ENCODE data around the gene RETSAT.

RETSAT gene

DNA sequence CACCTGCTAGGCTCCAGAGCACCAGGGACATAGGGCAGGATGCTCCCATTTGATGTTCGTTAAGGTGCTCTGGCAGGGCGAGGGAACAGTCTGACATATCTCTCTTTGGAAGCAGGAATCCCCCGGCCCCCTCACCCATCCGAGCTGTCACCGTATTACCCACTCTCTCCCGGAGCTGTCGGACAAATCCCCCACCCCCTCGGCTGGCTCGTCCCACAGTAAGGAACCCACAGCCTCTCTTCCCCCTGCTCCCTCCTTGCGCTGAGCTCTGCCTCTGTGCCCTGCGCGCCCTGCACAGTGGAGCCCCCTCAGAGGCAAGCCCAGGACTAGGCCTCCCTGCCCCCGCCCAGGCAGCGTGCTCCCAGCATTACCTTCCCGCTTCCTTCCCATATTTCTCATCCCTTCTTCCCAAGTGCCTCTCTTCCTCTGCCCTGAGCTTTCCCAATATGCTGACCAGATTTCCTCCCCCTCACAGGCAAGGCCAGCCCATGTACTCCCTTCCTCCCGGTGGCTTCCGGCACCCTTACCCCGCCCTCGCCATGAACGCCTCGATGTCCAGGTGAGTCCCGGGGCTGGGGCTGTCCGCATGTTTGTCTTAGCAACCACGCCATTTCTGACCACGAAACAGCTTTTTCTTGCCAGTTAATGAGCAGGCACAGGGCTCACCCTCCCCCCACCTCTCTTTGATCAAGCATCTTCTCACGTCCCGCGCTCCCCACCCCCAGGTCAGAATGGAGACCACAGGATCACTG, 50.4 kb downstream of the RETSAT start:
- peaks cover 66% of the 10 kb centered on the region for H3K36me3 ChIP-seq (ENCODE audit: insufficient read depth, low read length)

DNA sequence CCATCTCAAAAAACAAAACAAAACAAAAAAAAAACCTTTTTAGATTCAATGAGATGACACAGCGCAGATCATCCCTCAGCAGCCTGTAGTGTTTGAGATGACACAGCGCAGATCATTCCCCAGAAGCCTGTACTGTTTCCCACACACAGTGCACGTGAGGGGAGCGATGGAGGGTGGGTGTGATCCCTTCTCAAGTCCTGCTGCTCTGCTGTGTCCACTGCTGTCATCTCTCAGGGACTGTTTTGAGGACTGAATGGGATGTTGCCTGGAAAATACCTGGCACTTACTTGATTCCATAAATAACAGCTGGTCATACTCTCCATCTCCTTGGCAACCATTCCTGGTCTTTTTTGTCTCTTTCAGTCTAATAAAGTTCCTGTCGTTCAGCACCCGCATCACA, 52.2 kb downstream of the RETSAT start:
- H3K27me3 ChIP-seq (ENCODE audit: insufficient read depth, low read length), result no peaks in the 10 kb centered on the region
- 94% methylated on average over 6 of the region's 6 CpGs for WGBS
- H3K36me3 ChIP-seq (ENCODE audit: insufficient read depth, low read length), result peaks cover 50% of the 10 kb centered on the region
- no peak overlapping the region for H3K4me3 ChIP-seq (ENCODE audit: low read length)
- H3K27ac ChIP-seq (ENCODE audit: low read depth, low read length), result no peak overlapping the region
- H3K4me1 ChIP-seq (ENCODE audit: insufficient read depth, low read length), result peaks cover 4% of the 10 kb centered on the region; the same call in 1 of the 2 replicates
- no peak overlapping the region for H3K9ac ChIP-seq (ENCODE audit: low read depth, low read length)
- no peaks in the 10 kb centered on the region for H3K9me3 ChIP-seq (ENCODE audit: insufficient read depth, low read depth, low read length)

More for the DNA sequence above, 50.4 kb downstream of the RETSAT start:
- H3K4me1 ChIP-seq (ENCODE audit: insufficient read depth, low read length), result no peaks in the 10 kb centered on the region
- H3K27ac ChIP-seq (ENCODE audit: low read depth, low read length), result no peak overlapping the region
- H3K27me3 ChIP-seq (ENCODE audit: insufficient read depth, low read length), result no peaks in the 10 kb centered on the region
- H3K4me3 ChIP-seq (ENCODE audit: low read length), result no peak overlapping the region
- H3K9me3 ChIP-seq (ENCODE audit: insufficient read depth, low read depth, low read length), result no peaks in the 10 kb centered on the region
- WGBS, result 93% methylated on average over 28 of the region's 28 CpGs
- no peak overlapping the region for H3K9ac ChIP-seq (ENCODE audit: low read depth, low read length)
